ENCODE data around the gene CDC42BPA.

CDC42BPA gene

DNA sequence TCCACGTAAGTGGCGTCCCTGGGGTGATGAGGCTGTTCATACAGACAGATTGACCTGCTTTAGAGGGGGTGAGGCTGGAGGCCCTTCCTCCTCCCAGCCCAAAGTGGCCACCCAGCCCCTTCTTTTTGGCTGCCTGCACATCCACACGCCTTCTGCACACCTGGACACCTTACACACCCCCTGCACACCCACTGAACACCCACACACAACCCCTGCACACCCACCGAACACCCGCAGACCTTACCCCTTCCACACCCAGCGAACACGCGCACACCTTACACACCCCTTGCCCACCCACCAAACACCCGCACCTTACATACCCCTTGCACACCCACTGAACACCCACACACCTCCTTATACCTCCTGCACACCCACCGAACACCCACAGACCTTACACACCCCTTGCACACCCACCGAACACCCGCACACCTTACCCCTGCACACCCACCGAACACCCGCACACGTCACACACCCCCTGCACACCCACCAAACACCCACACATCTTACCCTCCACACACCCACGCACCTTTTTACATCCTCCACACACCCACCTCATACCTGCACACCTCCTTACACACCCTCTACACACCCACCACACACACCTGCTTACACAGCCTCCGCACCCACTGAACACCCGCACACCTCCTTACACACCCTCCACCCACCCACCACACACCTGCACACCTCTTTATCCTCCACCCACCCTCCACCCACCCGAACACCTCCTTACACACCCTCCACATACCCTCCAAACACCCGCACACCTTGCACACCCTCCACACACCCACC, 340.5 kb downstream of the CDC42BPA start:
- DNase-seq, result no peak

DNA sequence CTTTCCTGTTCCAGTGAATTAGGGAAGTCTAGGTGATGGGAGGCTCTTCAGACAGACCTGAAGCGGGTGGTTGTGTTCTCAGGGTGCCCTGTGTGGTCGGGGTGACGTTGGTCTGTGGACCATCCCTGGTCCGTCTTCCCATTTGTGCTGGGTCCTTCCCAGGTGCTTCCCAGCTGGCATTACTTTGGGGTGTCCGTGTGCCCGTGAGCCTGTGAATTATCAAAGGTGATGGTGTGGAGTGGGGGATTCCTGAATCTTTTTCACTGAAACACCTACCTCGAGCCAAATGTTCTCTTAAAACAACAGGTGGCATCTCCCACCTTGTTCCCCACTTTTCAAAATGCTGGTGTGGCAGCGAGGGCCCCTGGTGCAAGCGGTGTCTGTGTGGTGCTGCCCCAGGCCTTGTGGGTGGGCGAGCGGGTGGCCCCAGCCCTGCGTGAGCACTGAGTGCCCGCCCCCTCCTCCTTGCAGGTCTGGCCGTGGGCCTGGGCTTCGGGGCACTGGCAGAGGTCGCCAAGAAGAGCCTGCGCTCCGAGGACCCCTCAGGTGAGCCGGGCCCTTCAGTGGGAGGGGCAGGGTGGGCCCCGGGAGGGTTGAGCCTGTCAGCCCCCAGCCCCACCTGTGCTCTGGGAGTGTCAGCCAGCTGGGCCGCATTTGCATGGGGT, 341.2 kb downstream of the CDC42BPA start:
- no peak for DNase-seq

DNA sequence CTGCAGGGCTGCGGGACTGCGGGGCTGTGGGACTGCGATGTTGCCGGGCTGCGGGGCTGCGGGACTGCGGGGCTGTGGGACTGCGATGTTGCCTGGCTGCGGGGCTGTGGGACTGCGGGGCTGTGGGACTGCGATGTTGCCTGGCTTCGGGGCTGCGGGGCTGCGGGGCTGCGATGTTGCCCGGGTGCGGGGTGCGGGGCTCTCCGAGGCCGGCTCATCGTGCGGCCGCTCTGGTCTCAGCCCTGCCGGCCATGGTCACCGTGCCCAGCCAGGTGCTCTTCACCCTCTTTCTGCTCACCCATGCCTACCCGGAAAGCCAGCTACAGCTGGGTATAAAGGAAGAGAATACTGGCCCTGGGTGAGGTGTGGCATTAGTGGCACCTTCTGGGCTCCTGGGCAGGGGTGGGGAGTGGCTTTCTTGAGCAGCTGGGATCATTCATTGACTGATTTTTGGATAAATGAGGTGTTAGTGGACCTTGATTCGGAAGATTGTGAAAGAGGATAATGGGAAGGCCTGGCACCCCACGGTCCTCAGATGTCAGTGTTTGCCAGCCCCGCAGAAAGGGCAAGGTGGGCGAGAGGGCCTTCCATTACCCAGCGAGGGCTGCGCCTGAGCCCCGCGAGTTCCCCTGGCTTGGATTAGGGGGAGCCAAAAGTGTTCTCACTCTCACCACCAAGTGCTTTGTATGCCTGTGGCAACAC, 341.9 kb downstream of the CDC42BPA start:
- no peak for DNase-seq

DNA sequence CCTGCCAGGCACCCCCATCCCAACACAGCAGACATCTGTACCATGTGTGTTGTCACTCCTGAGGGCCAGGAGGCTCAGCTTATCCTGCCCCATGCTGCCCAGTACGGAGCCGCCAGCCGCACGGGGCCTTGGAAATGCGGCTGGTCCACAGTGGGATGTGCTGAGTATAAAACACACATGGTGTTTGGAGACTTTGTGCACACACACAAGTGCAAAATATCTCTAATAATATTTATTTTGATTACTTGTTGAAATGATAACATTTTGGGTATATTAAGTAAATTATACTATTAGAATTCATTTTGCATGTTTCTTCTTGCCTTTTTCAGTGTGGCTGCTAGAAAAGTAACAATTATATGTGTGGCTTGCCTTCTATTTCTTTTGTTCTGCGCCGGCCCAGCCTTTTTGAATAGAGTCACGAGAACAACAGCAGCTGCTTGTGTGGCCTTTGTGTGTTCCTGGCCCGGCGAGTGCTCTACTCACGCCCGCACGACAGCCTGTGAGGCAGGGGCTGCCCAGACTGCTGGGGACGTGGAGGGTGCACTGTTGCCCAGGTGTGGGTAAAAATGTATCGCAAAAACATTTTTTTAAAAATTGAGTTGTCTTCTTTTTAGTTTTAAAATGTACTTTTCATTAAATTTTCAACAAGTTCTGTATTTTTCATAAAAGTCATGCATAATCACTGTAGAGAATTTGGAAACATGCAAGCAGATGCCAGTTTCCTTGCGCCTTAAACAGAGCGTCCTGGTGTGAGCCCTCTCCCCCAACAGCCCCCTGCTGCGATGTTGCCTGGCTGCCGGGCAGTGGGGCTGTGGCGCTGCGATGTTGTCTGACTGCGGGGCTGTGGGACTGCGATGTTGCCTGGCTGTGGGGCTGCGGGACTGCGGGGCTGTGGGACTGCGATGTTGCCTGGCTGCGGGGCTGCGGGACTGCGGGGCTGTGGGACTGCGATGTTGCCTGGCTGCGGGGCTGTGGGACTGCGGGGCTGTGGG, 342.7 kb downstream of the CDC42BPA start:
- DNase-seq, result peak; percentile 12

DNA sequence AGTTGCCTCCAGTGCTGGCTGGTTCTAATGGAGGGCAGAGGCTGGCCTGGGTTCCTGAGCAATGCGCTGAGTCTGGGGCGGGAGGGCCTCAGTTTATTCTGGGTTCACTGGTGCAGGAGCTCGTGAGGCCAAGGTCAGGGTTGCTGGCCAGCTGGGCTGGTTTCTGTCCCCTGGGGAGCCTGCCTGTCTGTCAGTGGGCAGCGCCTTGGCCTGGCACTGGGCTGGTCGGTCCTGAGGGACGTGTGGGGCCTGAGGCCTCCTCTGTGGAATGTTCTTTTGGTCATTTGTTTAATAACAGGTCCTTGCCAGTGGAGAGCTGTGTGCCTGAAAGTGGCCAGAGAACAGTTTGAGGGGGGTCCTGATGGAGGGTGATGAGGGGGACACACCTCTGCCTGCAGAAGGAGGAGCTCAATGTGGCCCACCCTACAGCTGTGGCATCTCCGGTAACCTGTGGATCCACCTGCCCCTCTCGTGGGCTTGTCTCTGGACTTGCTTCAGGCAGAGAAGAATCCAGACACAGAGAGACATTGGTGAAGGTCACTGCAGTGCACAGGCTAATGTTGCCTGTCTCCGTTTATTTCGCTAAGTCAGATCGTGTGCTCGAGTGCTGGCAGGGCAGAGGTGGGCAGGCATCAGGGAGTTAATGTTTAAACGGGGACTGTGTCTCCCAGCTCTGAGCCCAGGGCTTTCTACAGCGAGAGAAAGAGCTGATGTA, 343.6 kb downstream of the CDC42BPA start:
- peak; percentile 20 for DNase-seq

DNA sequence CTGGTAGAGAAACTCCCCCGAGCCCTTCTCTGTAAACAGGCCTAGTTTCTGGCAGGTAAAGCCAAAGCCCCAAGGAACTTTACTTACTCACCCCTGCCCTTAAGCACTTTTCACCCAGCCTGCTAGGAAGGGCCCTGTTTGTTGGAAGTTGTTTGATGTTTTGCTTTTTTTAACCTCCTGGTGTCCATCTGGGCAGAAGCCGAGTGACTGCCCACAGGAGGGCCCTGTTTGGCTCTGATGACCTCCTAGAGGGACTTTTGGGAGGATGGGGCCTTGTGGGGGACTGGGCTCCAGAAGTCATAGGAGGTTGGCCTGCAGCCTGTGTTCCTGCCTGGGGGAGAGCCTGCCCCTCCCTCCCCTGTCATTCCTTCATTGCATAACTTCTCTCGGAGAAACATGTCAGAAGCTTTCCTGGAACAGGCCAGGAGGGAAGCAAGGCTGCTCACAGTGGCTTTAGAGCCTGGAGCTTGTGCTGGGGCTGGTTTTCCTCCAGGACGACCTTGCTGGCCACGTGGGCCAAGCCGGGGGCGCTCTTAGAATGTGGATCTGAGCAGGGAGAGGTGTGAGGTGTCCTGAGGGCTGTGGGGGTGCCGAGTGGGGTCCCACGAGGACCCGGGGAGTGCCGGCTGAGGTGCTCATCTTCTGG, 344.3 kb downstream of the CDC42BPA start:
- peak; percentile 38 for DNase-seq

DNA sequence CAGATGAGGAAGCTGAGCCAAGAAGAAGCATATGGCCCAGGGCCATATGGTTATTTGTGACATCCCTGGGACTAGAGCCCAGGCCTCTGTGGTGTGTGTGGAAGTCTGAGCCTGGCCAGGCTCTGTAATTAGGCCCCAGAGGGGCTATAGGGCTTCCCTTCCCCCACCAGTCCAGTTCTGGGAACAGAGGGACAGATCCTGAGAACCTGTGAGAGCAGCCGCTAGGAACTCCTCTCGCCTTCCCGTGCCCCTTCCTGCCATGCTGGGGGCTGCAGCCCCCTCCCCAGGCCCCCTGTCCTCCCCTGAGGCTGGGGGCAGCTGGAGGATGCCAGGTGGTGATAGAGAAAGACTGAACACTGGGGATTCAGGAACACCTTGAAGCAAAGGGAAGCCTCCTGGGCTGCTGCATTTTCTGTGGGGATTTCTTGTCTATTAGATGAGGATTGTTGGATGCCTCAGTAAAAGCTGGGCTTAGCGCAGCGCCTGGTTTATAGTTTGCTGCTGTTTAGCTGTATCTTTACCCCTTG, 344.9 kb downstream of the CDC42BPA start:
- DNase-seq, result peak; percentile 63

DNA sequence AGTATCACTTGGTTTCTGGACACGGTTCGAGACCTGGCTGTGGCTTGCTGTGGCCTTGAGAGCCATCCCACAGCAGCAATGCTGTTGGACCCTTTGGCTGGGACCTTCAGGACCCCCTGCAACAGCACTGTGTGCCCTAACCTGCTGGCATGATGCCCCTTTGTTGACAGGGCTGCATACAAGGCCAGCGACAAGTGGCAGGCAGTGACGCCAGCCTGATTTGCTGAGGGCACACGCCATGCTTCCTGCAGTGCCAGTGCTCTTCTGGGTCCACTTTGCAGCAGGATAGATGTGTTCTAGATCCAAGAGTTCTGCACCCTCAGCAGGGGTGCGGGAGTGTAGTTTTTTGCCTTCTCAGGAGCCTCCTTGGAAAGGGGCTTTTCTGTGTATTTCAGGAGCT, 345.4 kb downstream of the CDC42BPA start:
- DNase-seq, result no peak

DNA sequence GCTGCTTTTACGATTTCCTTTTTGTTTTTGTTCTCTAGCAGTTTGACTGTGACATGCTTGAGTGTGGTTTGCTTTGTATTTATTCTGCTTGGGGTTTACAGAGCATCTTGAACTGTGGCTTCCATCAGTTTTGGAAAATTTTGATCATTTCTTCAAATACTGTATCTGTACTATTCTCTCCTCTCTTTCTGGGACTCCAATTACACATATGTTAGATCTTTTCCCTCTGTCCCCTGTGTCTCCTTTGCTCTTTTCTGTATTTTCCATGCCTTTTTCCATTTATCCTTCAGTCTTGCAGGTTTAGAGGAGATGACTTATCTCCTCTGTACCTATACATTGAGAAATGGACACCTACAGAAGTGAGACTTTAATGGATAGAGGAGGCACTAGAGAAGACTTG, 346.5 kb downstream of the CDC42BPA start:
- no peak for DNase-seq

DNA sequence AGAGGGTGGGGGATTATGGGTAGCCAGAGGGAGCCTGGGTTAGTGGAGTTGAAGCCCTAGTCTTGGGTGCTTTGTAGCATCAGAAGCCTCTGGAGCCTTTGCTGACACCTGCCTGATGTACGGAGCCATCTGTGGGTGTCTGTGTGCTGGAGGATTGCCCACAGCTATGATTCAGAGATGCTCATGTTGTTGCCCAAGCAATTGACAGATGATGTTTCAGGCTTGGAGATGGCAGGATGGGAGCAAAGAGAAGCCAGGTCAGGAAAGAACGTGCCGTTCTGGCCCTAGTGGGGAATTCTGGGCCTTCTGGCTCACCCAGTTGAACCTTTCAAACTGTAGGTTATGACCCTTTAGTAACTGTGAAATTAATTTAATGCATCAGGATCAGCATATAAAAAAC, 350.6 kb downstream of the CDC42BPA start:
- no peak for DNase-seq

DNA sequence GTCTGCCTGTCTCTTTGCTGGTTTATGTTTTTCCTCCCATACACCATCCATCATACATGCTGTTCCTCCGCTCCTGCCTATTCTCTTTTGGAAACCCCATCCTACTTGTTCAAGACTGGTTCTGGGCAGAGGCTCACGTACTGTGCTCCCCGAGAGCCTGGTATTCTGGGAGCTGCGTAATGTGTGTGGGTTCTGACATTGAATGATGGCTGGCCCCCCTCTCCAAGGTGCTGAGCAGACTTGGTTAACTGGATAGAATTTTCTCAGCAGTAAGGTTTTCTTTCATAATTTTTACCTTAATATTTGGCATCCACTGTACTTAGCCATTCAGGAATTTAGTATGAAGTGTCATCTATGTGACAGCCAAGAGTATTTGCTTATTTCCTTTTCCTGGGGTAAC, 351.6 kb downstream of the CDC42BPA start:
- DNase-seq, result no peak

DNA sequence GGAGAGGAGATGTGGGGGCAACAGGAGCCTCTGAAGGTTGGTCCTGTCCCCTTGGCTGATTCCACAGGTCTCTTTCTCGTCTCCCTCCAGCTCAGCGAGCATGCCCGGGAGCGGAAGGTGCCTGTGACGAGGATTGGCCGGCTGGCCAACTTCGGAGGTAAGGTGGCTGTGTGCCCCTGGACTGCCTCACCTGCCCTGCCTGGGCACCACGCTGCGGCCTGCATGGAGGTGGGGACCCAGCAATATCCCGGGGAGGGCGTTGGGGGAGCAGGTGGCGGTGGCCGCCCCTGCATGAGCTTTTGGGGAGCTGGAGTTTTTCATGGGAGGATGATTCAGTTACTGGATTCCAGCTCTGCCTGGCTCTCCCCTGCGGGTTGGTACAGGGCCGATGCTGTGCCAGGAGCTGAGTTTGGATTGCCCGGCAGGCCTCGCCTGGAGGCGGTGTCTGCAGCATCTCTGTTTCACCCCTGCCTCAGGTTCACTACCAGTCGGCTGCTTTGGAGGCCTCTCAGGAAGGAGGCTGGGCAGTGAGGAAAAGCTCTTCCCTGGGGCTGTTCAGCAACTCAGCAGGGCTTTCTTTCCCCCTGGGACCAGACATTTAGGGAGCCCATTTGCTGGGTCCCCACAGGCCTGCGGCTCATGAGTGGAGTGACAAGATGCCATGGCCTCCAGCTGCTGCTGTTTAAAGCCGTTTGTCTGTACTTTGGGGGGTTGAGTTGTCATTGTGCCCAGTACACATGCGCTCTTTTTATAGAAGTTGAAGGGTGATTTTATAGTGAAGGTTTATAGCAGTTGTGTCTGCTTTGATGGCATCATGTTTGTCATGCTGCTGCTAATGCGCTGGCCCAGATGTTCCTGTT, 352.5 kb downstream of the CDC42BPA start:
- peak; percentile 14 for DNase-seq

DNA sequence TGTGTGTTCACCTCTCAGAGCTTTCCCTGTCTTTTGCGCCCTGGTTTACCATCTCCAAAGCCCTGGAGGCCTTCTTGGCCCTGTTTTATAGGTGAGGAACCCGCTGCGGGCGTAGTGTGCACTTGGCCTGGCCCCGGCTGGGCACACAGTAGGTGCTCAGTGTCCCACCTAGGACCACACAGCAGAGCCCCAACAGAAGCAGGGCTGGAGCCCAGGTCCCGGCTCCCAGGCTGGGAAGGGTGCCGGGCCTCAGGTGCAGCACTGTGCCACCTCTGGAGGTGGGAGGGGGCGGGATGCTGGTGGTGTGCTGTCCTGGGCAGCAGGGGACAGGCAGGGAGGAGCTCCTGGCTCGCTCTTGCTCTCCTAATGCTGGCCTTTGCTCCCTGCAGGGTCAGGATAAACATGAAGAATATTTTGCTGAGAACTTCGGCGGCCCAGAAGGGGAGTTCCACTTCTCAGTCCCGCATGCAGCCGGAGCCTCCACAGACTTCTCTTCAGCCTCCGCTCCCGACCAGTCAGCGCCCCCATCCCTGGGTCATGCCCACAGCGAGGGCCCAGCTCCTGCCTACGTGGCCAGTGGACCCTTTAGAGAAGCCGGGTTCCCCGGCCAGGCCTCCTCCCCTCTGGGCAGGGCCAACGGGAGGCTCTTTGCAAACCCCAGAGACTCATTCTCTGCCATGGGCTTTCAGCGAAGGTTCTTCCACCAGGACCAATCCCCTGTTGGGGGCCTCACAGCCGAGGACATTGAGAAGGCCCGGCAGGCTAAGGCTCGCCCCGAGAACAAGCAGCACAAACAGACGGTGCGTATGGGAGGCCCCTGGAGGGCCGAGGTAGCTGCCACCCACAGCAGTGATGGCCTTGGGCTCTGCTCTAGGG, 353.4 kb downstream of the CDC42BPA start:
- DNase-seq, result peak; percentile 12

DNA sequence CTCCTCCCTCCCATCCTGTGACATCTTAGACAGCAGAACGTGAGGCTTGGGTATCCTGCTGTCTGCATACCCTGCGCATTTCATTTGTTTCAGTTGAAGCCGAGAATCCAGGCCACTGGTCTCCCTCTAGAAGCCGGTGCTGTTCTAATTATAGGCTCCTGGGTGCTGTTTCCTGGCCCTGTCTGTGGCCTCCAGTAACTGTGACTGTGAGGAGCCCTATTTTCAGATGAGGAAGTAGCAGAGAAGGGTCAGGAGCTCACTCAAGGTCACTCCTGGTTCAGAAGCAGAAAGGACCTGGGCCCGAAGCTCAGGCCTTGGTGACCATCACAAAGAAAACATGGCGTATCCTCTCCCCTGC, 354.2 kb downstream of the CDC42BPA start:
- no peak for DNase-seq

DNA sequence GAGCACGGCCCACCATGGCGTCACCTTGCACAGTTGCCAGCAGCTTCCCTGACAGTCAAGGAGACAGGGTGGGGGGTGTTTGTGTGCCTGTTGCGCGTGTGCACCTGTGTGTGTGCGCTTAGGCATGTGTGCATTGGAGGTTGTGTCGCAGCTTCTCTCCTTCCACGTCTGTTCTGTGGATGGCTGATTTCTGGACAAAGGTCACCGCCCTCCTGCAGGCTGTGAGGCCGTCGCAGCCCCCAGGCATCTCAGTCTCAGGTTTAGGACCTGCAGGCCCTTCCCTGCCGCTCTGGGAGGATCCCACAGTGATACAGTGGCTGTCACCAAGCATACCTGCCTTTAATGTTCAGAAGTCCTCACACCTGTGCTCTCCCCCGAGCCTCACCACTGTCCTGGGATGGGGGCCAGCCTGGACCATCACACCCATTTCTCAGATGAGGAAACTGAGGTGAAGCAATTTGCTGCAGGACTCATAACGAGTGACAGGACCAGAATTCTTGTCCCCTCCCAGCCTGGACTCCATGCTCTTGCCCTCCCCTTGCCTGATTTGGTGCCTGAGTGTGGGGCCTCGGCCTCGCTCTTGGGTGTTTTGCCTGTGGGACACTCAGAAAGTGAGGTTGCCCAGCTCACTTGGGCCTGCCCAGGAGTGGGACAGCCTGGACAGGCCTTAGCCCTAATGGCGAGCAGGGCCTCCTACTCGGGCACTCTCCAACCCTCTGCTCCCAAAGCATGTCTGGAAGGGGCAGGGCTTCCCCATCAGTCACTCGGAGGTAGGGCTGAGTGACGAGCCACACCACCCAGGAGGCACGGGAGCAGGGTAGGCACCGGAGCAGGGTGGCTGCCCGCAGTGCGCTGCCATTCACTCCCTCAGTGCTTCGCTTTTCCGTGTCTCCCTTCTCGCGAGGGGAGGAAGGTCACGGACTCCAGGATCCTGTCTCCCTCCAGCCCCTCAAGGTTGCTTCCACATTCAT, 355.6 kb downstream of the CDC42BPA start:
- no peak for DNase-seq

DNA sequence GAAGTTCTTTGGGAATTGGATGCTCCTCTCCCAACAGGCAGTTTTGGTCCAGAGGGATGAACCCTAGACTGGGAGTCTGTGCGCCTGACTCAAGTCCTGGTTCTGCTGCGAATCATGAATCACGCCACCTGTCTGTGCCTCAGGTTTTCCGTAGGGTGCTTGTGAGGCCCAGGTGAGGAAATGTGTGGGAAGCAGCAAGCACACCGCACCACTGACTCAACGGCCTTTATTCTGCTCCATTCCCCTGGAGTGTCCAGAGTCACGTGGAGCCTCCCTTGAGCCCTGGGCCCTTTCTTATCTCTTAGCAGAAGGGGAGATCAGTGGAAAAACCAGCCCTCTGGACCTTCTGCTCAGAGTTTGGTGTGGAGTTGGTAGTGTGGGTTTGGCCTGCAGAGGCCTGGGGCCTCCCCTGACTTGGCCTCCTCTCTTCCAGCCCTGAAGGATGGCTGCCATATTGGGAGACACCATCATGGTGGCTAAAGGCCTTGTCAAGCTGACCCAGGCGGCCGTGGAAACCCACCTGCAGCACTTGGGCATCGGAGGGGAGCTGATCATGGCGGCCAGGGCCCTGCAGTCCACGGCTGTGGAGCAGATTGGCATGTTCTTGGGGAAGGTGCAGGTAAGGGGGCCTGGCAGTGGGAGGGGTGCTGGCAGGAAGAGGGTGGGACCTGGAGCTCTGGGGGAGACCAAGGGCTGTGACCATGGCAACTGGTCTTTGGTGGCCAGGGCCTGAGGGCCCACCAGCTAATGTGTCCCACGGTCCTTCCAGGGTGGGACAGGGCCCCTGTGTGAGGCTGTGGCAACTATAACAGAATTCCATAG, 357.1 kb downstream of the CDC42BPA start:
- DNase-seq, result peak; percentile 14

DNA sequence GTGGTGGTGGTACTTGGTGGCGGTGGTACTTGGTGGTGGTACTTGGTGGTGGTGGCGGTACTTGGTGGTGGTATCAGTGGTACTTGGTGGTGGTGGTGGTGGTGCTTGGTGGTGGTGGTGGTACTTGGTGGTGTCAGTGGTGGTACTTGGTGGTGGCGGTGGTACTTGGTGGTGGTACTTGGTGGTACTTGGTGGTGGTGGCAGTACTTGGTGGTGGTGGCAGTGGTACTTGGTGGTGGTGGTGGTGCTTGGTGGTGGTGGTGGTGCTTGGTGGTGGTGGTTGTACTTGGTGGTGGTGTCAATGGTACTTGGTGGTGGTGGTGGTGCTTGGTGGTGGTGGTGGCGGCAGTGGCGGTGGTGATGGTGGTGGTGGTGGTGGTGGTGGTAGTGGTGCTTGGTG, 358.0 kb downstream of the CDC42BPA start:
- peak; percentile 6 for DNase-seq

Measured in right hindlimb (tissue), 1 donor.